Vagina (tissue), 2 donors: ENCODE data around the gene SKOR1.

Source experiments
- CTCF ChIP-seq, 3 experiments: fragments of 450-650 bp in 2 of 3; fragments of 200-600 bp in 1 of 3; sonication (generic) in 1 of 3; IDR thresholded peaks; one replicate each; pipeline ENCODE4 v1.5.1; 2017 to 2019; ENCODE audit warnings: antibody characterized with exemption in 3 of 3, mild to moderate bottlenecking in 2 of 3, moderate library complexity in 2 of 3
- POLR2A ChIP-seq, 2 donors: fragments of 450-650 bp; IDR thresholded peaks; one replicate each; pipeline ENCODE4 v1.6.1; 2017; ENCODE audit warnings: antibody characterized with exemption in 2 of 2, mild to moderate bottlenecking in 2 of 2, moderate library complexity in 2 of 2

- TF ChIP-seq CTCF (IDR thresholded peaks at IDR 0.05), result no peak
- TF ChIP-seq POLR2A (IDR thresholded peaks at IDR 0.05), result no peak
Measured at GRCh38 chr15:67826717-67827561, 1.6 kb downstream of the SKOR1 start.
